ENCODE results near the gene AK8. TPM values are rescaled to one million over a fixed set of nuclear protein-coding genes. Genes with fewer than 3 reads are reported as not detected.

AK8 gene
- total RNA-seq, 6 experiments from 2014 or later, result 0.12 TPM; not detected in 4

GRCh38 chr9:132855904-132856303 lies 22.2 kb downstream of the AK8 start:
- H3K27ac ChIP-seq, result no peak overlapping the region
- intact Hi-C loops (cut with DNase I), result no loop called here
- H3K9me3 ChIP-seq, result no peaks in the 10 kb centered on the region
- ATAC-seq (no peak), DNase-seq (no peak)
- H3K4me3 ChIP-seq, result no peak overlapping the region
- H3K27me3 ChIP-seq, result no peaks in the 10 kb centered on the region
- no peaks in the 10 kb centered on the region for H3K4me1 ChIP-seq
- no peak for TF ChIP-seq POLR2A (IDR thresholded peaks at IDR 0.05)
- TF ChIP-seq, protein P1, sequence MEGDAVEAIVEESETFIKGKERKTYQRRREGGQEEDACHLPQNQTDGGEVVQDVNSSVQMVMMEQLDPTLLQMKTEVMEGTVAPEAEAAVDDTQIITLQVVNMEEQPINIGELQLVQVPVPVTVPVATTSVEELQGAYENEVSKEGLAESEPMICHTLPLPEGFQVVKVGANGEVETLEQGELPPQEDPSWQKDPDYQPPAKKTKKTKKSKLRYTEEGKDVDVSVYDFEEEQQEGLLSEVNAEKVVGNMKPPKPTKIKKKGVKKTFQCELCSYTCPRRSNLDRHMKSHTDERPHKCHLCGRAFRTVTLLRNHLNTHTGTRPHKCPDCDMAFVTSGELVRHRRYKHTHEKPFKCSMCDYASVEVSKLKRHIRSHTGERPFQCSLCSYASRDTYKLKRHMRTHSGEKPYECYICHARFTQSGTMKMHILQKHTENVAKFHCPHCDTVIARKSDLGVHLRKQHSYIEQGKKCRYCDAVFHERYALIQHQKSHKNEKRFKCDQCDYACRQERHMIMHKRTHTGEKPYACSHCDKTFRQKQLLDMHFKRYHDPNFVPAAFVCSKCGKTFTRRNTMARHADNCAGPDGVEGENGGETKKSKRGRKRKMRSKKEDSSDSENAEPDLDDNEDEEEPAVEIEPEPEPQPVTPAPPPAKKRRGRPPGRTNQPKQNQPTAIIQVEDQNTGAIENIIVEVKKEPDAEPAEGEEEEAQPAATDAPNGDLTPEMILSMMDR (IDR thresholded peaks at IDR 0.05), result no peak
- H3K36me3 ChIP-seq, result no peaks in the 10 kb centered on the region
- WGBS (ENCODE audit: insufficient coverage, low coverage, low lambda C conversion rate, missing lambda C conversion rate), result 100% methylated on average over 1 of the region's 5 CpGs

DNA sequence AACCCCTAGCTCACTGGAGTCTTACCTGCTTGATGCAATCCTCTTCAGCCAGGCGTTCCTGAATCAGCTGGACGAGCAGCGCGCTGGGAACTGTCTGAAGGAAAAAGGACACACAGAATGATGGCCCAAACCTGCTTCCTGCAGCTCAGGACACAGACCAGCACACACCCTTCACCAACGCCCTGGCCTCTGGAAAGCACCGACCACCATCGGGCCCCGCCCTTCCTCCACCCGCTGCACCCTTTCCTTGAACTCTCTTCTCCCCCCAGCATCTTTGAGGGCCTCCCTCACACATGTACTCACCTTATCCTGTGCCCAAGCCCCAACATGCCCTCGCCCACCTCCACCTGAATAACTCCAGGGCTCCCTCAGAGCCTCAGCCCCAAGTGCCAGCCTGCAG lies 23.3 kb downstream of the AK8 start:
- no peak overlapping the region for H3K4me3 ChIP-seq
- H3K27me3 ChIP-seq, result no peaks in the 10 kb centered on the region
- H3K9me3 ChIP-seq, result no peaks in the 10 kb centered on the region
- DNase-seq, result no peak
- H3K27ac ChIP-seq, result no peak overlapping the region
- intact Hi-C loops (cut with DNase I), result no loop called here
- ATAC-seq, result no peak
- 72% methylated on average over 10 of the region's 10 CpGs for WGBS (ENCODE audit: insufficient coverage, low coverage, low lambda C conversion rate, missing lambda C conversion rate)
- no peaks in the 10 kb centered on the region for H3K36me3 ChIP-seq
- no peaks in the 10 kb centered on the region for H3K4me1 ChIP-seq
- TF ChIP-seq, protein P1 (IDR thresholded peaks at IDR 0.05), result no peak
- TF ChIP-seq POLR2A (IDR thresholded peaks at IDR 0.05), result no peak

DNA sequence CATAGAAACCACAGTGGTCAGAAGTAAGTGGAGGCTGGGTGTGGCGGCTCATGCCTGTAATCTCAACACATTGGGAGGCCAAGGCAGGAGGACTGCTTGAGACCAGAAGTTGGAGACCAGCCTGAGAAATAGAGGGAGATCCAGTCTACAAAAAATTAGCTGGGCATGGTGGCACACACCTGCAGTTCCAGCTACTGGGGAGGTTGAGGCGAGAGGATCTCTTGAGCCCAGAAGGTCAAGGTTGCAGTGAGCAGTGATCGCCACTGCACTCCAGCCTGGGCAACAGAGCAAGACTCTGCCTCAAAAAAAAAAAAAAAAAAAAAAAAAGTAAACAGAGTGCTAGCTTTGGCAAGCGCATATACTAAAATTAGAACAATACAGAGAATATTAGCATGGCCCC lies 24.6 kb downstream of the AK8 start:
- no peak overlapping the region for H3K27ac ChIP-seq
- no peaks in the 10 kb centered on the region for H3K27me3 ChIP-seq
- 80% methylated on average over 4 of the region's 4 CpGs for WGBS (ENCODE audit: insufficient coverage, low coverage, low lambda C conversion rate, missing lambda C conversion rate)
- no peak overlapping the region for H3K4me3 ChIP-seq
- no peaks in the 10 kb centered on the region for H3K36me3 ChIP-seq
- no peak for DNase-seq
- H3K4me1 ChIP-seq, result no peaks in the 10 kb centered on the region
- TF ChIP-seq POLR2A (IDR thresholded peaks at IDR 0.05), result no peak
- TF ChIP-seq, protein P1 (IDR thresholded peaks at IDR 0.05), result no peak
- no peak for ATAC-seq
- H3K9me3 ChIP-seq, result no peaks in the 10 kb centered on the region
- intact Hi-C loops (cut with DNase I), result no loop called here

DNA sequence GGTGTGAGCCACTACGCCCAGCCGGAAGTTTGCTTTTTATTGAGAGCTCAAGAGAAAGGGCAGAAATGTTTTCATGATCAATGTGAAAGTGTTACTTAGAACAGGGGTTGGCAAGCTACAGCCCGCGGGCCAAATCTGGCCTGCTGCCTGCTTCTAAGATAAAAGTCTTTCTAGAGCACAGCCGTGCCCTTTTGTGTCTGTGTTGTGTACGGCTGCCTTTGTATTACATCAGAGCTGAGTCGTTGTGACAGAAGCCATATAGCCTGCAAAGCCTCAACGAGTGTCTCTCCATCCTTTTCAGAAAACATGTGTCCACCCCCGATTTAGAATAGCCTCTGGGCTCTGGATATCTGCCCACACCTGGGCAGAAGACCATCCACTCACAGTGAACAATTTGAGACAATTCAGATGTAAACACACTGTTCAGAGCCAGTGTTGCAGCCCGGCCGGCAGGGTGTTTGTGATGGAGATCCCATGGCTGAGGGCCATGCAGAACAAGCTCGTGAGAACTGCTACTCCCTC lies 28.8 kb downstream of the AK8 start:
- no peak for DNase-seq
- TF ChIP-seq, protein P1 (IDR thresholded peaks at IDR 0.05), result no peak
- TF ChIP-seq POLR2A (IDR thresholded peaks at IDR 0.05), result no peak
- Histone ChIP-seq H3K36me3 (no peaks in the 10 kb centered on the region), H3K4me1 (no peaks in the 10 kb centered on the region), H3K4me3 (no peak overlapping the region), H3K27ac (no peak overlapping the region), H3K9me3 (no peaks in the 10 kb centered on the region), H3K27me3 (no peaks in the 10 kb centered on the region)
- intact Hi-C loops (cut with DNase I), result no loop called here
- WGBS (ENCODE audit: insufficient coverage, low coverage, low lambda C conversion rate, missing lambda C conversion rate), result 70% methylated on average over 2 of the region's 12 CpGs
- ATAC-seq, result peak in 3 of 4 donors; percentile 46 to 75 (median 69)

Data from right lobe of liver (tissue), 6 donors.